Stimulated activated CD4-positive, alpha-beta T cell treated with anti-CD3 and anti-CD28 coated beads, Interleukin-2, amount 100 ng/mL, for 4 hours (primary cell): ENCODE data around the gene NDRG3.

Experiments
- DNase-seq: peaks from one replicate; pipeline ENCODE4 v3.0.0-alpha.2; 2020; ENCODE audit warnings: low read depth

NDRG3 gene

GRCh38 chr20:36745927-36746659, at the start of gene NDRG3:
TSS of gene NDRG3 (minus strand) at chr20:36746090. CDS start at chr20:36721735, 24,355 bp downstream.
- DNase-seq = peak; percentile 89

- no peak for DNase-seq
Measured at GRCh38 chr20:36794116-36794474, 48.2 kb upstream of the NDRG3 start.

- DNase-seq = no peak
Measured at GRCh38 chr20:36793294-36794115, 47.6 kb upstream of the NDRG3 start.

- DNase-seq = no peak
Measured at GRCh38 chr20:36792422-36792821, 46.5 kb upstream of the NDRG3 start.

- no peak for DNase-seq
Measured at GRCh38 chr20:36791862-36792261, 46.0 kb upstream of the NDRG3 start.

- no peak for DNase-seq
Measured at GRCh38 chr20:36786663-36787062, 40.8 kb upstream of the NDRG3 start.

- no peak for DNase-seq
Measured at GRCh38 chr20:36786246-36786645, 40.4 kb upstream of the NDRG3 start.

GRCh38 chr20:36785308-36785707, 39.4 kb upstream of the NDRG3 start:
- DNase-seq = no peak

GRCh38 chr20:36784900-36785299, 39.0 kb upstream of the NDRG3 start:
- DNase-seq = no peak

GRCh38 chr20:36784116-36784515, 38.2 kb upstream of the NDRG3 start:
- DNase-seq = no peak

GRCh38 chr20:36779656-36780025, 33.8 kb upstream of the NDRG3 start:
- DNase-seq = no peak

GRCh38 chr20:36778831-36779655, 33.2 kb upstream of the NDRG3 start:
- no peak for DNase-seq

- no peak for DNase-seq
Measured at GRCh38 chr20:36777576-36777975, 31.7 kb upstream of the NDRG3 start.

- DNase-seq = no peak
Measured at GRCh38 chr20:36777167-36777566, 31.3 kb upstream of the NDRG3 start.

- no peak for DNase-seq
Measured at GRCh38 chr20:36775826-36776225, 29.9 kb upstream of the NDRG3 start.

GRCh38 chr20:36775196-36775595, 29.3 kb upstream of the NDRG3 start:
- no peak for DNase-seq

GRCh38 chr20:36773597-36774390, 27.9 kb upstream of the NDRG3 start, which contains the start of gene DSN1:
TSS of gene DSN1 (minus strand) at chr20:36773763. CDS start at chr20:36771458, 2,305 bp downstream.
- peak; percentile 95 for DNase-seq

- DNase-seq = no peak
Measured at GRCh38 chr20:36773107-36773596, 27.3 kb upstream of the NDRG3 start.

GRCh38 chr20:36770680-36771079, 24.8 kb upstream of the NDRG3 start:
- no peak for DNase-seq

GRCh38 chr20:36768768-36769430, 23.0 kb upstream of the NDRG3 start:
- DNase-seq = no peak

GRCh38 chr20:36761125-36761524, 15.2 kb upstream of the NDRG3 start:
- no peak for DNase-seq
